Activated T-cell treated with anti-CD3 and anti-CD28 coated beads, Interleukin-2, amount 50 U/mL, for 72 hours (primary cell): ENCODE measurements around the gene ZNF831. TPM values are rescaled to one million over a fixed set of nuclear protein-coding genes. Genes with fewer than 3 reads are reported as not detected.

Source experiments
- ATAC-seq, 2 donors: fragments of 150-1000 bp; cut with Tn5 transposase; replicated peaks in 1 of 2; 2 replicates each; pipeline ENCODE4 v1.10.0; 2021; ENCODE audit warnings: moderate library complexity in 2 of 2, mild to moderate bottlenecking in 1 of 2
- DNase-seq, 2 donors: peaks; one replicate each; pipeline ENCODE4 v3.0.0; 2021 to 2022; ENCODE audit warnings: mixed read lengths in 1 of 2
- H3K27ac Mint-ChIP-seq: one replicate; pipeline ENCODE4 v1.8.0; 2022; ENCODE audit warnings: mild to moderate bottlenecking, moderate library complexity, mixed read lengths
- H3K27me3 Mint-ChIP-seq: one replicate; pipeline ENCODE4 v1.8.0; 2022; ENCODE audit warnings: low read depth, mixed read lengths
- H3K36me3 Mint-ChIP-seq, 2 donors: one replicate each; pipeline ENCODE4 v1.8.0; 2022; ENCODE audit warnings: mixed read lengths in 2 of 2, mild to moderate bottlenecking in 1 of 2; ENCODE audit not compliant: insufficient read depth in 2 of 2
- H3K4me1 Mint-ChIP-seq: one replicate; pipeline ENCODE4 v1.8.0; 2022; ENCODE audit warnings: low read depth, mixed read lengths
- H3K4me3 Mint-ChIP-seq, 2 donors: one replicate each; pipeline ENCODE4 v1.8.0; 2022; ENCODE audit warnings: mild to moderate bottlenecking in 2 of 2, mixed read lengths in 2 of 2, moderate library complexity in 2 of 2
- H3K9me3 Mint-ChIP-seq, 2 donors: one replicate each; pipeline ENCODE4 v1.8.0; 2022; ENCODE audit warnings: mixed read lengths in 2 of 2
- total RNA-seq, 2 donors: library from RNA; stranded (reverse); gene quantifications; one replicate each; pipeline ENCODE4 v1.2.3, GENCODE V29; 2022

The ZNF831 gene
- total RNA-seq, 2 donors from 2014 or later = 8.2 to 9.0 TPM

GRCh38 chr20:59246691-59247400, 83.2 kb downstream of the ZNF831 start:
- no peak for DNase-seq
- H3K27ac Mint-ChIP-seq = peak overlapping the region; percentile 3
- H3K36me3 Mint-ChIP-seq = peaks cover 10 to 17% of the 10 kb centered on the region in 2 donors
- H3K27me3 Mint-ChIP-seq = no peaks in the 10 kb centered on the region
- peaks cover 21% of the 10 kb centered on the region for H3K4me1 Mint-ChIP-seq
- ATAC-seq = no peak
- H3K9me3 Mint-ChIP-seq = peaks cover 3 to 5% of the 10 kb centered on the region in 2 donors
- no peak overlapping the region for H3K4me3 Mint-ChIP-seq

- Mint-ChIP-seq H3K4me1 (peaks cover 20% of the 10 kb centered on the region), H3K36me3 (peaks cover 11 to 17% of the 10 kb centered on the region in 2 donors), H3K4me3 (no peak overlapping the region), H3K27ac (peak overlapping the region; percentile 20), H3K27me3 (no peaks in the 10 kb centered on the region), H3K9me3 (peaks cover 4 to 5% of the 10 kb centered on the region in 2 donors)
- ATAC-seq = no peak
- DNase-seq = no peak
These were observed 84.4 kb downstream of the ZNF831 start for GRCh38 chr20:59247731-59248684.

DNA sequence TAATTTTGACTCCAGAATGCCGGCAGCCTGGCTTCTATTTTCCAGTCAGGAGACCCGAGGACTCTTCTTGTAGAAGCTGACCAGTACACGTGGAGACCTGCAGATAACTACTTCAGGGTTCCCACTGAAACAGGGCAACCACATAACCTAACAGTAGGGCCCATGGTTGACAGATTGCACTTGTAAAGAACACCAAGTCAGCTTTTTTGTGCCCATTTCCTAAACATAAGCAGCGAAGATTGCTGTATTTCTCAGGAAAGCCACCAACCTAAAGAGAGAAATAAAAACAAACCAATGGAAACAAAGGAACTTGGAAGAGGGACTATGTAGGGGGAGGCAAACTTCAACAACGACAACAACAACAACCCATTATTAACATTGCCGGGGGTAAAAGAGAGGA, 86.7 kb downstream of the ZNF831 start:
- peaks cover 11 to 17% of the 10 kb centered on the region in 2 donors for H3K36me3 Mint-ChIP-seq
- no peak overlapping the region for H3K4me3 Mint-ChIP-seq
- peaks cover 40% of the 10 kb centered on the region for H3K4me1 Mint-ChIP-seq
- H3K9me3 Mint-ChIP-seq = peaks cover 4 to 5% of the 10 kb centered on the region in 2 donors
- DNase-seq (no peak), ATAC-seq (no peak)
- H3K27ac Mint-ChIP-seq = no peak overlapping the region
- H3K27me3 Mint-ChIP-seq = no peaks in the 10 kb centered on the region

DNA sequence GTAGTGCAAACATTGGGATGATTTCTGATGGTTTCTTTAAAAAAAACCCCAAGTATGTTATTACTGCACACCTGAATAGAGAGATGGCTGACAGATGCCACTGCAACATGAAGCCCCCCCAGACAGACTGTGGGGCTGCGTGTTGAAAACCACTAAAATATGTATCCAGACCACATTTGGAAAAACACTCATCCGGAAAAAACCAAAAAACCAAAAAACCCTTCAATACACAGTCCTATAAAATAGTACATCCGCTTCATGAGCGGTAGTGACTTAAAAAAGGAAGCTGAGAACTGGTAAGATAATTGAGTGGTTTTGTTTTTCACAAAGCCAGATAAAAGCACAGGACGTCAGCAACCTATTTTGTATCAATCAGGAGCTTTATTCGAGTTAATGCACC, 89.7 kb downstream of the ZNF831 start:
- Mint-ChIP-seq H3K36me3 (peaks cover 11 to 17% of the 10 kb centered on the region in 2 donors), H3K27ac (peak overlapping the region; percentile 71), H3K9me3 (peaks cover 4 to 5% of the 10 kb centered on the region in 2 donors), H3K4me3 (peak overlapping the region; percentile 65 to 68), H3K4me1 (peaks cover 43% of the 10 kb centered on the region), H3K27me3 (no peaks in the 10 kb centered on the region)
- DNase-seq = peak; percentile 8 to 13
- peak; percentile 64 to 66 for ATAC-seq

DNA sequence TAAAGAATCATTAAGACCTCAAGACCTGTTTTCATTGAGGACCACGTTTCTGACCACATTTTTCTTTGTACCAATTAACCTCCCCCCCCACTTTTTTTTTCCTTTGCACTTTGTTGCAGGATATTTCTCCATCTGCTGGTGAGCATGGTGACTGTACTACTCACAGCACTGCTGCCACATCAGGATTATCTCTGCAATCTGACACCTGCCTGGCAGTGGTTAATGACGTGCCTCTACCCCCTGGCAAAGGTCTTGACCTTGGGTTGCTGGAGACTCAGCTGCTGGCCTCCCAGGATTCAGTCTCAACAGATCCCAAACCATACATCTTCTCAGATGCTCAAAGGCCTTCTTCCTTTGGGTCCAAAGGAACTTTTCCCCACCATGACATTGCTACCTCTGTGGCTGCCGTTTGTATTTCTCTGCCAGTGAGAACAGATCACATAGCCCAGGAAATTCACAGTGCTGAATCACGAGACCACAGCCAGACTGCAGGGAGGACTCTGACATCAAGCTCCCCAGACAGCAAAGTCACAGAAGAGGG, 90.2 kb downstream of the ZNF831 start:
- H3K4me1 Mint-ChIP-seq = peaks cover 48% of the 10 kb centered on the region
- peak overlapping the region; percentile 65 to 68 for H3K4me3 Mint-ChIP-seq
- peaks cover 11 to 17% of the 10 kb centered on the region in 2 donors for H3K36me3 Mint-ChIP-seq
- DNase-seq (peak; percentile 15 to 21), ATAC-seq (peak; percentile 68 to 76)
- peaks cover 4 to 5% of the 10 kb centered on the region in 2 donors for H3K9me3 Mint-ChIP-seq
- H3K27ac Mint-ChIP-seq = peak overlapping the region; percentile 71
- H3K27me3 Mint-ChIP-seq = no peaks in the 10 kb centered on the region

DNA sequence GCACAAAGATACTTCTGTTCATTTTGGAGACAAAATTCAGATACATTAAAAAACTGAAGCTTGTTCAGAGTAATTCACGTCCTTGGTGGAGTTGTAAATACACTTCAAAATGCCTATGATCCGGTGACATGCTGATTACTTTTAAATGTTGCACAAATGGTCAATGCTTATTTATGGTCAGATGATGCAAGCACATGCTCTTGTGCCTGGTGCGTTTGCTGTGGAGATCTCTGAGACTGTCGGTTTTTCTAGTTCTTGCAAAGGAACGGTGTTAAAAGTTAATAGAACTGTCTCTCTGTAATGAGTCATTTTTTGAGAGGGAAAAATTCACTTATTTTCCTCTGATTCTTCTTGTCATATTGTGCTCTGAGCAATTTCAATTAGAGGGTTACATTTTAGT, 91.6 kb downstream of the ZNF831 start:
- H3K36me3 Mint-ChIP-seq = peaks cover 7 to 13% of the 10 kb centered on the region in 2 donors

GRCh38 chr20:59258221-59258621, 94.6 kb downstream of the ZNF831 start:
- no peak for DNase-seq
- Mint-ChIP-seq H3K36me3 (no peaks in the 10 kb centered on the region), H3K4me3 (peak overlapping the region in 1 of 2 donors; percentile 21), H3K9me3 (peaks cover 0 to 1% of the 10 kb centered on the region in 2 donors), H3K4me1 (peaks cover 39% of the 10 kb centered on the region), H3K27me3 (no peaks in the 10 kb centered on the region), H3K27ac (peak overlapping the region; percentile 58)
- ATAC-seq = peak; percentile 28 to 50

More for the DNA sequence above, 91.6 kb downstream of the ZNF831 start:
- no peak overlapping the region for H3K27ac Mint-ChIP-seq
- peaks cover 4 to 6% of the 10 kb centered on the region in 2 donors for H3K9me3 Mint-ChIP-seq
- H3K4me1 Mint-ChIP-seq = peaks cover 51% of the 10 kb centered on the region
- no peak for DNase-seq
- no peaks in the 10 kb centered on the region for H3K27me3 Mint-ChIP-seq
- no peak for ATAC-seq
- H3K4me3 Mint-ChIP-seq = no peak overlapping the region

DNA sequence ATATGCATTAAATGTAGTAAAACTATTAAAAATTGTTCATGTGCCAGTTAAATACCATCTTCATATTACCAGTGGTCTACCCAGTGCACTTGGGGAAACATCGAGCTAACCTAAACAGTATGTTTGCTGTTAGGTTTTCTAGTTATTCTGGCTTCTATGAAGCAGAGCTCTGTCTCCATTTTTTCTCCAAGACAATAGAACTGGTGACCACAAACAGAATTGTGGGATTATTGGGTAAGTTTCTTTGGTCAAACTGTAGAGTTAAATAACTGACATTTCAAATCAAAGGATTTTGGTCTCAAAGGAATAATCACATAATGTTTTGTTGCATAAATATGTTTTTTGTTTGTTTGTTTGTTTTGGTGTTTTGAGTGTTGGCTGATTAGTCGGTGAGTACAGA, 96.3 kb downstream of the ZNF831 start:
- DNase-seq = no peak
- no peak for ATAC-seq
- H3K4me1 Mint-ChIP-seq = peaks cover 23% of the 10 kb centered on the region
- H3K9me3 Mint-ChIP-seq = peaks cover 0 to 1% of the 10 kb centered on the region in 2 donors
- no peaks in the 10 kb centered on the region for H3K36me3 Mint-ChIP-seq
- no peak overlapping the region for H3K4me3 Mint-ChIP-seq
- H3K27me3 Mint-ChIP-seq = no peaks in the 10 kb centered on the region
- H3K27ac Mint-ChIP-seq = no peak overlapping the region

GRCh38 chr20:59265298-59265697, 101.7 kb downstream of the ZNF831 start:
- ATAC-seq = no peak
- H3K4me3 Mint-ChIP-seq = no peak overlapping the region
- no peak overlapping the region for H3K27ac Mint-ChIP-seq
- H3K27me3 Mint-ChIP-seq = peaks cover 20% of the 10 kb centered on the region
- no peak for DNase-seq
- no peaks in the 10 kb centered on the region for H3K9me3 Mint-ChIP-seq
- peaks cover 11% of the 10 kb centered on the region for H3K4me1 Mint-ChIP-seq
- no peaks in the 10 kb centered on the region for H3K36me3 Mint-ChIP-seq

GRCh38 chr20:59268870-59269269, 105.2 kb downstream of the ZNF831 start:
- Mint-ChIP-seq H3K9me3 (no peaks in the 10 kb centered on the region), H3K36me3 (no peaks in the 10 kb centered on the region), H3K27me3 (peaks cover 20% of the 10 kb centered on the region), H3K27ac (no peak overlapping the region), H3K4me3 (no peak overlapping the region), H3K4me1 (peaks cover 20% of the 10 kb centered on the region)
- ATAC-seq (no peak), DNase-seq (no peak)

GRCh38 chr20:59269411-59270025, 105.9 kb downstream of the ZNF831 start:
- Mint-ChIP-seq H3K9me3 (no peaks in the 10 kb centered on the region), H3K4me1 (peaks cover 24% of the 10 kb centered on the region), H3K4me3 (no peak overlapping the region), H3K27ac (no peak overlapping the region), H3K27me3 (peaks cover 25% of the 10 kb centered on the region), H3K36me3 (no peaks in the 10 kb centered on the region)
- ATAC-seq (no peak), DNase-seq (no peak)

DNA sequence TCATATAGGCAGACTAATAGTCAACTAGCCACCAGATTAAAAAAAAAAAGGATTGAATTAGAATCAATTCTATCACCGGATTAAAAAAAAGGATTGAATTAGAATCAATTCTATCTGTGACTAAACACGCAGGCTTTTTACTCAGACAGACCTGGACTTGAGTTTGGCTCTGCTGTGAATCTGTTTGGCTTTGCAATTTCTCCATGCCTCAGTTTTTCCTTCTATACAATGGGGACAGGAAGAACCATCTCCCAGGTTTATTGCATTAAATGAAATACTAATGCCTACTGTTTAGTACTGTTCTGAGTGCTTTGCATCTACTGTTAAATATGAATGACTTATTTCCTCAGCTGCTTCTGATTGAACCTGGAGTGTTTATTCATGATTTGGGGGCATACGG, 106.8 kb downstream of the ZNF831 start:
- H3K27me3 Mint-ChIP-seq = peaks cover 24% of the 10 kb centered on the region
- DNase-seq (no peak), ATAC-seq (no peak)
- peaks cover 24% of the 10 kb centered on the region for H3K4me1 Mint-ChIP-seq
- no peaks in the 10 kb centered on the region for H3K9me3 Mint-ChIP-seq
- H3K36me3 Mint-ChIP-seq = no peaks in the 10 kb centered on the region
- H3K4me3 Mint-ChIP-seq = no peak overlapping the region
- H3K27ac Mint-ChIP-seq = no peak overlapping the region
